NCI-H748 (cell line): ENCODE data around the gene RASSF5.
A peak's percentile ranks its signal among the peaks of the same experiment; 100 is the strongest.

ENCODE experiments used
- DNase-seq: peaks from one replicate; lab custom pipeline; 2025; ENCODE audit not compliant: unreplicated experiment; lab: John Stamatoyannopoulos, UW

RASSF5 gene

DNA sequence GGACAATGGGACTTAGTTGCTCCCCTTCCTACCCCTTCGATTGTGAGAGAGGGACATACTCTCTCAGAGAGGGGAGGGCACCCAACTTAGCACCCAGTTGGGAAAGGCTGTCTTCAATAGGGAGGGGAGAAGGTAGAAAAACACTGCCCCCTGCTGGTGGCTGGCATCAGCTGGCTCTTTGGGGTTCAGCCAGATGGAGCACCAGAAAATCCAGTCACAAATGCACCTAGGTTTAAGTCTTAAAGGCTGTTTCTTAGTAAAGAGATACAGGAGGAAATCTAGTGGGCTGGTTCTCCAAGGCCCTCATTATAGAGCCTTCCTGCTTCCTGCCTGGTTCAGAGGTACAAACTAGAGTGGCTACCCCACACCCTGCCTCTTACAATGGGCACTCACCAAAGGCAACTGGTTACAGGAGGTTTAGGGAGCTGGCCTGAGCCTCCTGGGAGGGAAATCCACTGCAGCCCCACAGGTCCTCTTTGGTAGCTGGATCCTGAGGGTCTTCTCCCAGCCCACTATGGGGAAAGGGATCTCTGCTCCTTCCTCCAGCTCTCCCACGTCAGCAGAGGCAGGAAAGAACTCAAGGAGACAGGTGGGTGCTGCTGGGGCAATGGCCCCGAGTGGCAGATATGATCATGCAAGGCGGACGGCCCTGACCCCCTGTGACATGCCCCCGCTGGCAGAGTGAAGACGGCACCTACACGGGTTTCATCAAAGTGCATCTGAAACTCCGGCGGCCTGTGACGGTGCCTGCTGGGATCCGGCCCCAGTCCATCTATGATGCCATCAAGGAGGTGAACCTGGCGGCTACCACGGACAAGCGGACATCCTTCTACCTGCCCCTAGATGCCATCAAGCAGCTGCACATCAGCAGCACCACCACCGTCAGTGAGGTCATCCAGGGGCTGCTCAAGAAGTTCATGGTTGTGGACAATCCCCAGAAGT, 76.6 kb downstream of the RASSF5 start:
- DNase-seq, result peak; percentile 34

DNA sequence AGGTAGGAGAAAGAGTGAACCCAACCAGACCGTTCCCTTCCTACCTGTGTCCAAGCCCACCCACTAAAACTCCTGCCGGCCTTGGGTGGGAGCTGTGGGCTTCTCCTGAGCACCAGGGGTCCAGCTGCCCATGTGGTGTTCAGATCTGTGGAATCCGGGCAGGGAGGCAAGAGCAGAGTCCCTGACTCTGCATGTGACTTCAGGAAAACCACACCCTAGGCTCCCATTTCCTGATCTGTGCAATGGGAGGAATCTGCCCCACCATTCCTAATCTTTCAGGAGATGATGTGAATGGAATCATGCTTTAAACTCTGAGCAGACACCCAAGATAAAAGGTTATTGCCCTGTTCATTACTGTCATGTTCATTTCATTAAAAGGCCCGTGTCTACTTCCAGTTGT, 77.4 kb downstream of the RASSF5 start:
- DNase-seq, result no peak

- DNase-seq, result no peak
Observed at GRCh38 chr1:206586501-206587445, 79.4 kb downstream of the RASSF5 start.

DNA sequence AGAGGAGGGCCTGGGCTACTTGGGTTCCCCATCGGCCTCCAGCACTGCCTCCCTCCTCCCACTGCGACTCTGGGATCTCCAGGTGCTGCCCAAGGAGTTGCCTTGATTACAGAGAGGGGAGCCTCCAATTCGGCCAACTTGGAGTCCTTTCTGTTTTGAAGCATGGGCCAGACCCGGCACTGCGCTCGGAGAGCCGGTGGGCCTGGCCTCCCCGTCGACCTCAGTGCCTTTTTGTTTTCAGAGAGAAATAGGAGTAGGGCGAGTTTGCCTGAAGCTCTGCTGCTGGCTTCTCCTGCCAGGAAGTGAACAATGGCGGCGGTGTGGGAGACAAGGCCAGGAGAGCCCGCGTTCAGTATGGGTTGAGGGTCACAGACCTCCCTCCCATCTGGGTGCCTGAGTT, 80.6 kb downstream of the RASSF5 start:
- DNase-seq, result no peak

DNA sequence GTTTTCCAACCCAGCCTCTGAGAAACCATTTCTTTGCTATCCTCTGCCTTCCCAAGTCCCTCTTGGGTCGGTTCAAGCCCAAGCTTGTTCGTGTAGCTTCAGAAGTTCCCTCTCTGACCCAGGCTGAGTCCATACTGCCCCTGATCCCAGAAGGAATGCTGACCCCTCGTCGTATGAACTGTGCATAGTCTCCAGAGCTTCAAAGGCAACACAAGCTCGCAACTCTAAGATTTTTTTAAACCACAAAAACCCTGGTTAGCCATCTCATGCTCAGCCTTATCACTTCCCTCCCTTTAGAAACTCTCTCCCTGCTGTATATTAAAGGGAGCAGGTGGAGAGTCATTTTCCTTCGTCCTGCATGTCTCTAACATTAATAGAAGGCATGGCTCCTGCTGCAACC, 81.2 kb downstream of the RASSF5 start:
- no peak for DNase-seq

DNA sequence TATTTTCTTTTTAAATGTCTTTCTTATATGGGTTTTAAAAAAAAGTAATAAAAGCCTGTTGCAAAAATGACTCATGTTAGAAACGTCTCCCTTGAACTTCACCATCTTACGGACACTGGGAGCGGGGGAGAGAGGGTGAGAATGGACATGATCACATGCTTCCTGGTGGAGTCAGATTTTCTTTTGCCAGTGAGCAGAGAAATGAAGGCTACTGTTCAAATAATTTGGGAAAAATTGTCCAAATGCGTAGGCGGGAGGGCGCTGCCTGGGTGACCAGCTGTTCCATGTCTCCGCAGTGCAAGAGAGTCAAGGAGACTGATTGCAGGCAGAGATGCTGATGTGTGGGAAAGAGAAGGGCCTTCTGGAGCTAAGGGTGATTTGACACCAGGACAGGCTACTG, 81.9 kb downstream of the RASSF5 start:
- DNase-seq, result no peak

- DNase-seq, result no peak
Observed at GRCh38 chr1:206590025-206590758, 82.9 kb downstream of the RASSF5 start.

GRCh38 chr1:206591226-206591625, 83.9 kb downstream of the RASSF5 start:
- no peak for DNase-seq

- no peak for DNase-seq
Observed at GRCh38 chr1:206591696-206592095, 84.4 kb downstream of the RASSF5 start.

DNA sequence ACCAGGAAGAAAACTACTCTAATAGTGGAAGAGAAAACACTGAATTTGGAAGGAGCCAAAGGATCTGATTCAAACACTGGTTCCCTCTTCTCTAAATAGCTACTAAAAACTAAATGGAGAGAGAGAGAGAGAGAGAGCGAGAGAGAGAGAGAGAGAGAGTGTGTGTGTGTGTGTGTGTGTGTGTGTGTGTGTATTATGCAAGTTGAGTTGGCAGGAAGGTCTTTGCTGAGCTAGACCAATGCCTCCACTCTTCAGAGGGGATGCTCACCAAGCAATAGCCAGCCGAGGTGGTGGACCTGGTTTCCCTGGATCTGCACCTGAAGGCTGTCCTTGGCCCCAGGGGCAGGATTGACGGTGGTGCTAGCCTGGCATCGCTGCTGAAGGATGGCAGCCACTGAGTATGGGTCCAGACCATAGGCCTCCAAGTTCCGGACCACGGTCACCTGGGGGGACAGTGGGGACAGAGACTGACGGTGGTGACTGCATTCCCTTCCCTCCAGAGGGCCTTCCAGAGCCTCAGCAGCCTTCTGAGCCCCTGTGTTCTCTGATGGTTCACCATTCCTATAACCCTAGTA, 86.1 kb downstream of the RASSF5 start:
- DNase-seq, result no peak

DNA sequence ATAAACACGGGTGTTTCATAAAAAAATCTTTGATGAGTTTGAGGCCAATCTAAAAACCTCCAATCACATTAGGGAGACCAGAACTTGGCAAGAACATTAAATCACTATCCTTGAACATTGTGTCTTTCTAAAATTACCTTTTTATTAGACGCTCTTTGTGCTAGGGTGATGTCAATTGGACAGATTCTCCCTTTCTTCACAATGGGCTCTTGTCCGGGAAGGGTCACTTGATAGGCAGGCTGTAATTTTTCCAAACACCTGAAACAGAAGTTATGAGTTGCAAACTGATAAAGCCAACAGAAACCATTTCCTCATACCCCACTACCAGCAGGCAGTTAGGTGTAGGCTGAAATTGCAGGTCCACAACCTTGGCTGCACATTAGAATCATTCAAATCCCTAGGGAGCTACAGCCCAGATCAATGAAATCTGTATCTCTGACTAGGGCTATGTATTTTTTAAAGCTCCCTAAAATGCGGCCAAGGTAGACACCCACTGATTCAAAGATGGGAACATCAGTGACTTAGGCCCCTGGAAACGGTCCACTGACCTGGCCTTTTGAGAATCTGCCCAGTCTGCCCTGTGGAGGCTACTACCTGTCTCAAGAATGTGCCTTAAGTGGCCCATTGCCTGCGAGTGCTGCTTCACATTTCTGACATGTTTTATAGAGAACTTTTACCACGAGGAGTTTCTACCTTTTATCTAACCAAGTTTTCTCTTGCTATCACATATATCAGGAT, 88.4 kb downstream of the RASSF5 start:
- DNase-seq, result no peak

DNA sequence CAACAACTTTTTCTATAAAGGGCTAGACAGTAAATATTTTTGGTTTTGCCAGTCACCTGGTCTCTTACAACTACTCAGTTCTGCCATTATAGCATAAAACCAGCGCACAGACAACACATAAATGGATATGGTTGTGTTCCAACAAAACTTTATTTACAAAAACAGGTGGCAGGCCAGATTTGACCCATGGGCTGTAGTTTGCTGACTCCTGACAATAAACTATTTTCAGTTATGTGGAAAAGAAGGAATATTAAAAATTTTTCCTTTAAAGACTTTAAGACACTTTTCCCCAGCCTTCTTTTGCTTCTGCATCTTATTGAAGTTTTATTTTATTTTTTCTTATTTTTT, 89.0 kb downstream of the RASSF5 start:
- no peak for DNase-seq

DNA sequence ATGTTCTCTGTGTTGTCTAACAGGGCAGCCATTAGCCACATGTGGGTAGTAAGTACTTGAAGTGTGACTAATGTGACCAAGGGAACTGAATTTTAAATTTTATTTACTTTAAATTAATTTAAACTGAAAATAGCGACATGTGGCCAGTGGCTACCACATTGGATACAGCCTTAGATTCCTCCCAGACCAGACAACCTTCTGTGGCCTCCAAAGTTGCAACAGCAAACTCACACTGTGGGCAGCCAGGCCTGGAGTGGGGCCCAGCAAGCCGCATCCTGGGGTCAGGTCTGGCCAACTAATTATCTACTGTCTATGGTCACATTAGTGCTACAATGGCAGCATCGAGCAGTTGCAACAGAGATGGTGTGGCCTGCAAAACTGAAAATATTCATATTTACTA, 93.2 kb downstream of the RASSF5 start:
- DNase-seq, result no peak

GRCh38 chr1:206604861-206605260, 97.5 kb downstream of the RASSF5 start:
- DNase-seq, result no peak

DNA sequence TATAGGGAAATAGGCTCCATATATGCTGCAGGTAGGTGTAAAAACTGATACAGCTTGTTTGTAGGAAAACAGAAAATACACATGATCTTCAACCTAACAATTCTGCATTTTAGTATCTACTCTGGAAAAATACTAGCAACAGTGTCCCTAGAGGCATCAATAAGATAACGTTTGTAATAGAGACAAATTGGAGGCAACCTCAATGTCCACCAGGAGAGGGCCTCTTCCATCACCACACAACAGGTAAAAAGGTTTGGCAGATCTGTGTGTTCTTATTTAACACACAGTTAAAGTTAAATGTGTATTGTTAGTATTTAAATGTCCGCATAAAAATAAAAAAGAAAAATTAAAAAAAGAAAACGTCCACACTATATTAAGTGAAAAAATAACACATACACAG, 99.5 kb downstream of the RASSF5 start:
- DNase-seq, result peak; percentile 9

GRCh38 chr1:206608108-206608698, 100.9 kb downstream of the RASSF5 start:
- DNase-seq, result peak; percentile 26

DNA sequence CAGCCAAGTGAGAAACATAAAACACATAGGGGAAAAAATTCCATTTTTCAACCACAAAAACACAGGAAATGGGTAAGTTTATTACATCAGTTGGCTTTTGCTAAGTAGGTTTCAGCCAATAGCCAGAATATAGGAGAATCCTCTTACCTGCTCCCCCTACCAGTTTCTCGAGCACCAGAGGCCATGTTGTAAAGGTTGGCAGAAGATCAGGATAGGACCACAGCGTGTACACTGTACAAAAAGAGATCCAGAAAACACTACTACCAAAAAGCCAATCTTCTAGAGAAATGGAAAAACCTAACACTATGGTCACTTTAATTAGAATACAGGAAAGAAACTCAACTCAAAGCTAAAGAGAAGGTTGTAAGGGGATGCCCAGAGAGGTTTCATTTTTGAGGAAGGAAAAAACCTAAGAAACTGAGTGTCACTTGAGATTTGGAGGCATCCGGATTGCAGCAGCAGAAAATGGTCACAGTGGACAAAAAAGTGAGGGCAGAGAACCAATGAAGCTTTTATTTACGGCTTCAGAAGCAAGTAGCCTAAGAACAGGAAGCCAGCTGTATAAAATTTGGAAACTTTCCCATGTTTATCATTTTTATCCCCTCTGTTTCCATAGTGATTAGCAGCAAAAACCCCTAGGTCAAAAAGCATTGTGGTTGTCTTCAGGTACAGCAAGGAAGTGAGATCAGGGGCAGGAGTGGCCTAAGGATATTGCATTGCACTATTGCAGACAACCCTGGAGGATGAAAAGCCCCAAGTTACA, 102.1 kb downstream of the RASSF5 start:
- DNase-seq, result no peak

- DNase-seq, result peak; percentile 90
Observed at GRCh38 chr1:206612129-206612876, 105.0 kb downstream of the RASSF5 start, which contains the start of gene EIF2D. TSS of gene EIF2D (minus strand) at chr1:206612465. CDS start at chr1:206612342, 123 bp downstream.
